ENCODE results near the gene MYO1D.
"Not testable (repeated sequence)": the region's sequence is repeated elsewhere in the genome, so short reads cannot be mapped to it uniquely, and the experiment has no call there.

The MYO1D gene

GRCh38 chr17:32855620-32856019, 21.3 kb downstream of the MYO1D start:
- no peak for DNase-seq (ENCODE audit: low read depth)

- DNase-seq (ENCODE audit: low read depth) = no peak
Measured at GRCh38 chr17:32854832-32855389, 22.0 kb downstream of the MYO1D start.

DNA sequence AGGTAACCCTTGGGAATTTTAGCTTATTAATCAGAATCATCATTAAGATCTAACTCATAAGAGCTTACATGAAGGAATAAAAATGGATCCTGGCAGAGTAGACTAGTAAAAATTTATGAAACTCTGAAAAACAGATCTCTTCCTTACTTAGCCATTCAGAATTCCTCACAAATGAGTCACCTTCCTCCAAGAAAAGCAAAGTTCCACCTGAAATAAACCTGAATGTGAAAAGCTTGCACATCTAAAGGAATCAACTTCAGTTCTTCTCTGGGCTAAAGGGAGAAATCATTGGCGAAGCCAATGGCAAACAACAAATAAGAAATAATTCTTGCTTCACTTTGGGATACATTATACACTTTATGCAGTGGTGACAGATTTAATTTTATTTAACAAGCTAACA, 22.7 kb downstream of the MYO1D start:
- DNase-seq (ENCODE audit: low read depth) = no peak

GRCh38 chr17:32852811-32853210, 24.1 kb downstream of the MYO1D start:
- DNase-seq (ENCODE audit: low read depth) = no peak

GRCh38 chr17:32849879-32850278, 27.0 kb downstream of the MYO1D start:
- DNase-seq (ENCODE audit: low read depth) = no peak

DNA sequence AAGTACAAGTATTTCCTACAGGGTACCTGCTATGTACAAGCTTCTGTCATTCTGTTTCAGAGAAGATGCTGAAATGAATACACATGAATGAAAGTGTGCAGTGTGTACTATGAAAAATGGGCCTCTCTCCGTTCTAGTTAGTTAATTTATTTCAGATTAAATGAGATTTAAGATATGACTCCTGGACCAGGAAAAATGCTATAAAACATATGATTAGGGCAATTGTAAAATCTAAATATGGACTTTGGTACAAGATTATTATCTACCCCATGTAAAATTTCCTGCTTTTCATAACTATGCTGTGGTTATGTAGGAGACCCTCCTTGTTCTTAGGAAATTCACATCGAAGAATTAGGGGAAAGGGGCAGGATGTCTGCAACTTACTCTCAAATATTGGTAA, 28.9 kb downstream of the MYO1D start:
- DNase-seq (ENCODE audit: low read depth) = no peak

- DNase-seq (ENCODE audit: low read depth) = no peak
Measured at GRCh38 chr17:32846143-32846542, 30.8 kb downstream of the MYO1D start.

DNA sequence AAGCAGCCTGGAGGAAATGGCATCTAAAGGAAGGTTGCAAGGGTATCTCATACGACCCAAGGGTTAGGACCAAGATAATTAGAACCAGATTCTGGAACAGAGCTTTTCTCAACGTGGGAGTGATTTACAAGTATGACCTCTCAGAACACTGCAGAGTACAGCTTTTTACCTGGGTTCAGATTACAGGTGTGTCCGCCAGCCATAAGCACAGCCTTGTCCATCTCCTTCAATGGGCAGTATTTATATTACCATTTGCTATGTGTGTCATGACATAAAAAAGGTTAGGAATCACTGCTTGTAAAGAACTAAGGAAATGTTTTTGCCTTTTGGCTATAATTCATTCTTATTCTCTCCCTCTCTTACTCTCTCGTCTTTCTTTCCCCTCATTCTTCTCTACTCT, 36.7 kb downstream of the MYO1D start:
- DNase-seq (ENCODE audit: low read depth) = no peak

DNA sequence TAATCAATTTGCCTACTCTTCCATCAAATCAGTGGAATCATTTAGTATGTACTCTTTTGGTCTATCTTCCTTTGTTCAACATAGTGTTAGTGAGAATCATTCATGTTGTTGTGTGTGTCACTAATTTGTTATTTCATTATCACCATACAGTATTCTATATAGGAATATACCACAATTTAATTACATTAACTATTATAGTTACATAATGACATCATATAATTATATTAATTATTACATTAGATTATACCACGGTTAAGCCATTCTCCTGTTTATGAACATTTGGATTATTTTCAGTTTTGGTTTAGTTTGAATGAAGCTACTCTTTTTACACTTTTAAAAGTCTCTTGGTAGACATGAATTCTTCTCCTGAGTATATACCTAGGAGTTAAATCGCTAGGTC, 40.4 kb downstream of the MYO1D start:
- no peak for DNase-seq (ENCODE audit: low read depth)

GRCh38 chr17:32835291-32835761, 41.6 kb downstream of the MYO1D start:
- no peak for DNase-seq (ENCODE audit: low read depth)

DNA sequence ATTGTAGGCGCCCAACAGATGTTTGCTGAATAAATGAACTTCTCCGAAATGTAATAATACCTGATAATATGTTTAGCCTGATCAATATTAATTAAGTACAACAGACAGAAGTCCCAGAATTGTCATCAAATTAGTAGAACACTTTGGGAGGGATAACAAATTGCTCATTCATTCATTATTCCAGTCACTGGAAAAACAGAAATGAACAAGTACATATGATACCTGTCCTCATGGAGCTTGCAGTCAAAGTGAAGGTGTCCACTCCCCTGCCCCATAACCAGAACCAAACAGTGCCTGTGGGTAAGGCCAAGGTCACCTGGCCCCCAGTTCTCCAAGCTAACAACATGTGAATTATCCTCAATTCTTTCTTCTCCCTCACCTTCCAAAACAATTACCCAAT, 42.8 kb downstream of the MYO1D start:
- DNase-seq (ENCODE audit: low read depth) = no peak

GRCh38 chr17:32833526-32833925, 43.4 kb downstream of the MYO1D start:
- no peak for DNase-seq (ENCODE audit: low read depth)

GRCh38 chr17:32833076-32833475, 43.8 kb downstream of the MYO1D start:
- no peak for DNase-seq (ENCODE audit: low read depth)

DNA sequence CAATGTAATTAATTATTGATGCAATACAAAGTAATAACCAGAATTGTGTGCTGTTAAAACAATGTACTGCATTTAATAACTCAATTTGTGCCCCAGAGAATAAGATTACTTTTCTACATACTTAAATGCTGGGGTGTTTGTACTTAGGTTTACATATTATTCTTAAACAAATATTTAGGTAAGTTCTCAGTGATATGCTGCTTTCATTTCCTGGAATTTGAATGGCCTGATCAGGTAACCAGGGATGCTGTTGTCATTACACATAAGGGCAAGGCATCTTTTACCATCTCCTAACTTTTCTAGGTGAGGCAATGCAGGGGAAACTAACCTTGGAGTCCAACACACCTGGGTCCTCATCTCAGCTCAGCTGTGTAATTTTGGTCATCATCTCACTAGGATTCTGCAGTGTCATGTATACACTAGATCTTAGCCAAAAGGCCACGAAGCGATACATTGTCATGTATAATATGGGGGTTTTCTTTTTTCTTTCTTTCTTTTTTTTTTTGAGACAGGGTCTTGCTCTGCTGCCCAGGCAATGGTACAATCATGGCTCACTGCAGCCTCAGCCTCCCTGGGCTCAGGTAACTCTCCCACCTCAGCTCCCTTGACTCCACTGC, 45.2 kb downstream of the MYO1D start:
- no peak for DNase-seq (ENCODE audit: low read depth)

DNA sequence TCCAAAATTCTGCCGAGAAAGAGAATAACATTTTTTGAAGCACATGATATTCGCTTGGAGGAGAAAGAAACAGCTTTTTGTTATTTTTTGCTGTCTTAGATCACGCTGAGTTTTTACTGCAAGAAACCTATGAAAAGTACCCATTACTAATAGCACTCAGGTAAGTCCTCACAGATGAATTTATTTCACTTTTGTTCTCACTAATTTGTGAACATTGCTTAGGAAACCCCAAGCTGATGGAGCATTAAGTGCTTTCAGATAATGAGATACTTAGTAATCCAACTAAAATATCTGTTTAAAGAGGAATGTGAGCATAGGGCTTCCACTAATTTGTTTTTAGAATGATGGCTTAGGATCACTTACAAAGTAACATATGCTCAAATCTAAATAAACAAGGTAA, 45.7 kb downstream of the MYO1D start:
- no peak for DNase-seq (ENCODE audit: low read depth)

DNA sequence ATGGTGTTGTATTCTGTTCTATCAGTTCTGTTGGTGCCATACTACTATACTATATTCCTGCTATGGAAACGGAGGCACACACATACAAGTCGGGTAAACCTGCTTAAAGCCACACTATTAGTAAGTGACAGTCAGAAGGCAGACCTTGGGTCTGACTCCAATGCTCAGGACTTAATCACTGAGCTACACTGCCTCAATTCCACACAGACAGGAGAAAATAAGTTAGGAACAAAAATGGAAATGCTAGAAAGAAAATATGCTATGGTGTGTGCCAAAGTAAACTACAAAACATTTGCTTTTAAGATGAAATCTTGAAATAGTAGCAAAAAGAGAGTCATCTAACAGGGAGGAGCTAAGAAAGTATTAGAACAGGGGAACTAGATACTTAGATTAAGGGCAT, 48.1 kb downstream of the MYO1D start:
- DNase-seq (ENCODE audit: low read depth) = no peak

DNA sequence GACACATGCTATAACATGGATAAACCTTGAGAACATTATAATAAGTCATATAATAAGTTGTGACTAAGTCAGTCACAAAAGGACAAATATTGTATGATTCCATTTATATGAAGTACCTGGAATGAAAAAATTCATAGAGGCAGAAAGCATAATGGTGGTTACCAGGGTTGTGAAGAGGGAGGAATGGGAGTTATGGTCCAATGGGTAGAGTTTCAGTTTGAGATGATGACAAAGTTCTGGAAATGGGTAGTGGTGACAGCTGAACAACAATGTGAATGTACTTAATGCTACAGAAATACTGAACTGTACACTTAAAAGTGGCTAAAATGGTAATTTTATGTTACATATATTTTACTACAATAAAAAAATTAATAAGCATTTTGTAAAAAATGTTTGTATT, 49.7 kb downstream of the MYO1D start:
- no peak for DNase-seq (ENCODE audit: low read depth)

DNA sequence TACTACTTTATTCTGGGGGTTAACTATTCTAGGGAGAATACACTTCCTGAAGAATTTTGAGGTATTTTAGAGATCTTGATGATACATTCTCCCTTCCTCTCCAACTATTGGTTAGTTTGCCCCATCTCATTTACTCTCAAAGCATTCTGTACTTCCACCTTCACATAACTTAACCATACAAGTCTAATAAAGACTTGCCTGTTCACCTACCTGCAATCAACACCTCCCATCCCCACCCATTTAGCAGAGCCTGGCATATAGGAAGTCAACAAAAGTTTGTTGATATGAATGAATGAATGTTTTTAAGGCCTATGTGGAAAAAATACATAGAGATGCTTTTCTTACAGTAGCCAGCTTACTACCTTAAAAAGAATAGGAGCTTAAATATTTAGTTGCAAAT, 50.8 kb downstream of the MYO1D start:
- DNase-seq (ENCODE audit: low read depth) = no peak

- DNase-seq (ENCODE audit: low read depth) = no peak
Measured at GRCh38 chr17:32824334-32824733, 52.6 kb downstream of the MYO1D start.

DNA sequence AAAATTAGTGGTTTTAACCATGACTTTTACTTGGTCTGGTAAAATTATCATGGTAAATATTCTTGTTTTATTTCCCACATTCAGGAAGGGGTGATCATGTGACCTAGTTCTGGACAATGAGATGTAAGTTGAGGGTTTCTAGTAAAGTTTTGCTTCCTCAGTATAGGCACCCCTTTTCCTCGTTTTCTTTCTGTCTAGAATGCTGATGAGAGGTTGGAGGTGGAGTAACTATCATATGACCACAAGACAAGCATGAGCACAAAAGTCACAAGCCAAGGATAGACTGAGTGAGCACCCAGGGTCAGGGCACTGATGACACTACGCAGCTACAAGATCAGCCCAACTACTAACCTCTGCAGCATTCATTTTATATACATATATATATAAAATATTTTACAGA, 53.9 kb downstream of the MYO1D start:
- DNase-seq (ENCODE audit: low read depth) = no peak

GRCh38 chr17:32821987-32822934, 54.7 kb downstream of the MYO1D start:
- not testable (repeated sequence) for DNase-seq (ENCODE audit: low read depth)

DNA sequence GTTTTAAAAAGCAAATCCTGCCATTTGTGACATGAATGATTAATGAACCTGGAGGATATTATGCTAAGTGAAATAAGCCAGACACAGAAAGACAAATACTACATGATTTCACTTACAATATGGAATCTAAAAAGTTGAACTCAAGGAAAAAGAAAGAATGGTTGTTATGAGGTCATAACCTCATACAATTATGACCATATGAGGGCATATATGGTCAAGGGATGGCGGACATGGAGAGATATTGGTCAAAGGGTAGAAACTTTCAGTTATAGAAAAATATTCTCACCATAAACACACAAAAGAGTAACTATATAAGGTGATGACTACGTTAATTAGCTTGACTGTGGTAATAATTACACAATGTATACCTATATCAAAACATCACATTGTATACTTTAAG, 56.5 kb downstream of the MYO1D start:
- DNase-seq (ENCODE audit: low read depth) = no peak

DNA sequence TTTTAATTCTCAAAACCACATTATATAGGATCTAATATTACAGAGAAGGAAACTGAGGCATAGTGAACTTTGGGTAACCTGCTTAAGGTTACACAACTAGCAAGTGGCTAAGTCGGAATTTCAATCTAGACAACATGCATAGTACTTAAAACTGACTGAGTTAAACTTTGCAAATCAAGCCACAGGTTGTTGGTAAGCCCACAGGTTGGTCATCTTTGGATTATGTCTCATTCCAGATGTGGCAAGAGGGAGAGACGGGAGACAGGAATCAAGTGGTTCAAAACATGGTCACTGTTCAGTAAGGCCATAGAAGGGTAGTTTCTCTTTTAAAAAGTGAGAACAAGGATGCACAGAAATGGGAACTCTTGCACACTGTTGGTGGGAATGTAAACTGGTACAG, 57.1 kb downstream of the MYO1D start:
- no peak for DNase-seq (ENCODE audit: low read depth)
